MM.1S (cell line): ENCODE results near the gene HCAR2.

ENCODE experiments used
- DNase-seq: peaks from one replicate; pipeline ENCODE4 v3.0.0-alpha.2; 2015
- H2AFZ ChIP-seq: fragments of 300-600 bp; sonication (generic); 2 replicates; pipeline ENCODE4 v1.6.0; 2016; ENCODE audit warnings: antibody characterized with exemption, low read length
- H3F3A ChIP-seq: fragments of 300-600 bp; sonication (generic); 2 replicates; pipeline ENCODE4 v1.6.1; 2016; ENCODE audit warnings: mild to moderate bottlenecking, antibody characterized with exemption, low read length, moderate library complexity, mixed read lengths; ENCODE audit not compliant: insufficient read depth
- H3K27ac ChIP-seq: fragments of 300-600 bp; sonication (generic); 2 replicates; pipeline ENCODE4 v1.5.1; 2016; ENCODE audit warnings: mild to moderate bottlenecking, low read length
- H3K27me3 ChIP-seq: fragments of 300-600 bp; sonication (generic); replicated peaks from 2 replicates; pipeline ENCODE4 v1.6.0; 2016; ENCODE audit warnings: low read length; ENCODE audit not compliant: insufficient read depth
- H3K36me3 ChIP-seq: fragments of 300-600 bp; sonication (generic); replicated peaks from 2 replicates; pipeline ENCODE4 v1.6.1; 2016; ENCODE audit warnings: mild to moderate bottlenecking, low read length, mixed read lengths; ENCODE audit not compliant: insufficient read depth
- H3K4me1 ChIP-seq: fragments of 300-600 bp; sonication (generic); 2 replicates; pipeline ENCODE4 v1.6.1; 2016; ENCODE audit warnings: low read length, mixed read lengths
- H3K4me2 ChIP-seq: fragments of 300-600 bp; sonication (generic); 2 replicates; pipeline ENCODE4 v1.6.0; 2016; ENCODE audit warnings: low read depth, low read length
- H3K4me3 ChIP-seq: fragments of 300-600 bp; sonication (generic); 2 replicates; pipeline ENCODE4 v1.5.1; 2016; ENCODE audit warnings: low read length, mixed read lengths
- H3K79me2 ChIP-seq: fragments of 300-600 bp; sonication (generic); 2 replicates; pipeline ENCODE4 v1.6.1; 2016; ENCODE audit warnings: mixed run types, low read length, mixed read lengths
- H3K9ac ChIP-seq: fragments of 300-600 bp; sonication (generic); 2 replicates; pipeline ENCODE4 v1.6.1; 2016; ENCODE audit warnings: low read length, mixed read lengths
- H3K9me2 ChIP-seq: fragments of 300-600 bp; sonication (generic); replicated peaks from 2 replicates; pipeline ENCODE4 v1.6.1; 2016; ENCODE audit warnings: mild to moderate bottlenecking, low read length, mixed read lengths; ENCODE audit not compliant: insufficient read depth
- H3K9me3 ChIP-seq: fragments of 300-600 bp; sonication (generic); replicated peaks from 2 replicates; pipeline ENCODE4 v1.6.1; 2016; ENCODE audit warnings: mild to moderate bottlenecking, low read length, mixed read lengths; ENCODE audit not compliant: insufficient read depth
- H4K20me1 ChIP-seq: fragments of 300-600 bp; sonication (generic); 2 replicates; pipeline ENCODE4 v1.6.1; 2016; ENCODE audit warnings: mild to moderate bottlenecking, low read length, moderate library complexity, mixed read lengths; ENCODE audit not compliant: insufficient read depth
- CTCF ChIP-seq: fragments of 300-600 bp; sonication (generic); IDR thresholded peaks from 2 replicates; pipeline ENCODE4 v1.5.1; 2016; ENCODE audit warnings: antibody characterized with exemption, low read length, mixed read lengths
- EZH2 ChIP-seq: fragments of 300-600 bp; sonication (generic); optimal IDR thresholded peaks from 2 replicates; pipeline ENCODE3; 2017; ENCODE audit warnings: low read depth, mild to moderate bottlenecking, antibody characterized with exemption, low read length, mixed read lengths
- EZH2phosphoT487 ChIP-seq: fragments of 300-600 bp; sonication (generic); IDR thresholded peaks from 2 replicates; pipeline ENCODE4 v1.6.1; 2018; ENCODE audit warnings: antibody characterized with exemption, low read length

Gene HCAR2

DNA sequence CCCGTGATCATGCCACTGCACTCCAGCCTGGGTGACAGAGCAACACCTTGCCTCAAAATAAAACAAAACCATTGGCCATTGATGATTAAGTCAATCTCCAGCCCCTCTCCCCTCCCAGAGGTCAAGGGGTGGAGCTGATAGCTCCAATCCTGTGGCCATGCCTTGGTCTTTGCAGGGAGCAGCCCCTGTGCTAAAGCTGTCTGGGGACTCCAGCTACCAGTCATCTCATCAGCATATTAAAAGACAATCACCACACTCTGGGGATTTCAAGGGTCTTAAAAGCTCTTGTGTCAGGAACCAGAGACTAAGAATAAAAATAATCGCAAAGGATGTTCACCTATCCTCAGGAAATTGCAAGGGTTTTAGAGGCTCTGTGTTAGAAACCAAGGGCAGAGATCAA lies 30.6 kb downstream of the HCAR2 start:
- Histone ChIP-seq H3K27ac (no peak overlapping the region), H3K9ac (no peak overlapping the region), H3K79me2 (no peaks in the 10 kb centered on the region), H2AFZ (no peak overlapping the region), H3K4me3 (no peak overlapping the region), H4K20me1 (no peaks in the 10 kb centered on the region), H3F3A (no peaks in the 10 kb centered on the region), H3K9me2 (no peaks in the 10 kb centered on the region), H3K4me2 (no peak overlapping the region), H3K9me3 (no peaks in the 10 kb centered on the region), H3K36me3 (no peaks in the 10 kb centered on the region), H3K4me1 (no peaks in the 10 kb centered on the region), H3K27me3 (no peaks in the 10 kb centered on the region)
- DNase-seq = no peak
- TF ChIP-seq EZH2phosphoT487 = no peak
- TF ChIP-seq CTCF = no peak
- no peak for TF ChIP-seq EZH2

GRCh38 chr12:122669397-122670070 lies 33.6 kb downstream of the HCAR2 start:
- Histone ChIP-seq H3K36me3 (no peaks in the 10 kb centered on the region), H4K20me1 (no peaks in the 10 kb centered on the region), H3K79me2 (no peaks in the 10 kb centered on the region), H3K9me2 (no peaks in the 10 kb centered on the region), H3K27ac (no peak overlapping the region), H3K27me3 (no peaks in the 10 kb centered on the region), H3K4me2 (no peak overlapping the region), H2AFZ (no peak overlapping the region), H3K9ac (no peak overlapping the region), H3K9me3 (no peaks in the 10 kb centered on the region), H3K4me3 (no peak overlapping the region), H3K4me1 (no peaks in the 10 kb centered on the region), H3F3A (no peaks in the 10 kb centered on the region)
- DNase-seq = no peak
- TF ChIP-seq EZH2 = no peak
- no peak for TF ChIP-seq EZH2phosphoT487
- no peak for TF ChIP-seq CTCF

GRCh38 chr12:122668268-122668667 lies 34.9 kb downstream of the HCAR2 start:
- no peaks in the 10 kb centered on the region for H3K79me2 ChIP-seq
- DNase-seq = no peak
- H3F3A ChIP-seq = no peaks in the 10 kb centered on the region
- H3K9ac ChIP-seq = no peak overlapping the region
- TF ChIP-seq CTCF = no peak
- no peak for TF ChIP-seq EZH2phosphoT487
- no peak for TF ChIP-seq EZH2
- H3K9me3 ChIP-seq = no peaks in the 10 kb centered on the region
- H3K27me3 ChIP-seq = no peaks in the 10 kb centered on the region
- no peak overlapping the region for H3K4me2 ChIP-seq
- no peak overlapping the region for H3K4me3 ChIP-seq
- H3K27ac ChIP-seq = no peak overlapping the region
- H2AFZ ChIP-seq = no peak overlapping the region
- no peaks in the 10 kb centered on the region for H3K4me1 ChIP-seq
- no peaks in the 10 kb centered on the region for H3K36me3 ChIP-seq
- H4K20me1 ChIP-seq = no peaks in the 10 kb centered on the region
- H3K9me2 ChIP-seq = no peaks in the 10 kb centered on the region
